ENCODE results near the gene COL27A1.

COL27A1 gene

DNA sequence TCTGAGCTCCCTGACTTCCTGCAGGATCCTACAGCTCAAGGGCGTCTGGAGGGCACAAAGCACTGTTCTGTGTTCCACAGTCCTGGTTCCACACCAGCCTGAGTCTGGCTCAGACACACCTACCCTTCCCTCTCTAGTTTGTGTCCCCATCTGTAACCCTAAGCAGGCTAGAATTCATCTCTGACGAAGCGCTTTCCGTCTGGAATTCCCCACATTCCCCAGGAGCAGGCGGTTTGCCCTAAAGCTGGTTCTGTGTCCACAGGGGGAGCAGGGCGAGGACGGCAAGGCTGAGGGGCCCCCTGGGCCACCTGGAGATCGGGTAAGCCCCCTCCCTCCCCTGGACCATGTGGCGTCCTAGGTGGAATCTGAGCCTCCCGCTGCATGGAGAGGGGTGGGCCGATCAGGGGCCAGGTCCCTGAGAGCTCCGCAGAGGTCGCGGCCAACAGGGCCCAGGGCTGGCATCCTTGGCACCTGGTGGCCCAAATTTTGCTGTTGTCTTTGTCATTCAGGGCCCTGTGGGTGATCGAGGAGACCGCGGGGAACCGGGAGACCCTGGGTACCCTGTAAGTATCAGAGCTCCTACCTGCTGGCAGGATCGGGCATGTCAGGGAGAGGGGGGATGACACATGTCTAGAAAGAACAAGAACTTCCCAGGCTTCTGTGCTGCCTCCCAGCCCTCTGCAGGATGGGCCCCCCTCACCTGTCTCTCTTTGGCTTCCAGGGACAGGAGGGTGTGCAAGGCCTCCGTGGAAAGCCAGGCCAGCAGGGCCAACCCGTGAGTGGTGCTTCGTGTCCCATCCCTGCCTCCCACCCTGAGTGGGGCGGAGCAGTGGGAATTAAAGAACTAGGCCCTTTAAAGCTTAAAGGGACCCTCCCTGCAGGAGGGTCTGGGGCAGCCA, 133.1 kb downstream of the COL27A1 start:
- Histone ChIP-seq H2BK120ac (ENCODE audit: low read depth, low read length) (no peak overlapping the region), H2BK5ac (ENCODE audit: low read length) (no peak overlapping the region), H3K56ac (ENCODE audit: low read length) (no peak overlapping the region), H4K8ac (ENCODE audit: low read depth, low read length) (no peak overlapping the region), H3K36me3 (ENCODE audit: control insufficient read depth, insufficient read depth, low read length) (peaks cover 2% of the 10 kb centered on the region), H3K4me1 (ENCODE audit: control insufficient read depth, low read depth, low read length) (no peaks in the 10 kb centered on the region), H3K79me2 (ENCODE audit: control insufficient read depth, insufficient read depth, low read length) (no peaks in the 10 kb centered on the region), H3K27me3 (ENCODE audit: insufficient read depth, low read length, poor library complexity) (no peaks in the 10 kb centered on the region), H3K4ac (ENCODE audit: low read depth, low read length) (no peak overlapping the region), H3K79me1 (ENCODE audit: low read length) (no peaks in the 10 kb centered on the region), H2AK5ac (ENCODE audit: low read length) (no peak overlapping the region), H3K4me2 (ENCODE audit: low read length) (no peak overlapping the region), H3K4me3 (ENCODE audit: low read length) (no peak overlapping the region), H3K23ac (ENCODE audit: low read length) (no peak overlapping the region), H3K27ac (ENCODE audit: low read depth, low read length) (no peak overlapping the region), H3K9ac (ENCODE audit: low read length) (no peak overlapping the region), H4K5ac (ENCODE audit: low read length) (no peak overlapping the region), H3K18ac (ENCODE audit: low read length) (no peak overlapping the region), H2BK15ac (replicated peaks; ENCODE audit: low read depth) (no peak overlapping the region)
- DNase-seq, result peak; percentile 57
- WGBS (ENCODE audit: extremely low coverage, insufficient coverage, low lambda C conversion rate), result no CpG with 5 or more reads among the region's 23 CpGs

DNA sequence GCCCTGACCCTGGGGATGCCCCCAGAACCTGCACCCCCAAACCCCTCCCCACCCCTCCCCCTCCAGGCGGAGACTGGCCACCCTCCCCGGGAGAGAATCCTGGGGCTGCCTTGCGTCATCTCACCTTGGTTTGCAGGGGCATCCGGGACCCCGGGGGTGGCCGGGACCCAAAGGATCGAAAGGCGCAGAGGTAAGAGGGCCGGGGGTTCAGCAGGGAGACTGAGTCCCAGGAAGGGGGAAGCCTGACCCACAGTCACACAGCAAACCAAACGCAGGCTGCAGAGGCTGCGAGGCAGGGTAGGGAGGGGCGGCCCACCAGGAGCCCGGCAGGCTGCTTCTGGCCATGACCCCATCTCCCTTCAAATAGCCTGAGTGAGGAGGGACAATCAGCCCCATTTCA, 133.8 kb downstream of the COL27A1 start:
- DNase-seq, result no peak
- Histone ChIP-seq H3K9ac (ENCODE audit: low read length) (no peak overlapping the region), H3K56ac (ENCODE audit: low read length) (no peak overlapping the region), H3K27ac (ENCODE audit: low read depth, low read length) (no peak overlapping the region), H2BK5ac (ENCODE audit: low read length) (no peak overlapping the region), H3K27me3 (ENCODE audit: insufficient read depth, low read length, poor library complexity) (no peaks in the 10 kb centered on the region), H3K18ac (ENCODE audit: low read length) (no peak overlapping the region), H3K79me2 (ENCODE audit: control insufficient read depth, insufficient read depth, low read length) (no peaks in the 10 kb centered on the region), H3K79me1 (ENCODE audit: low read length) (no peaks in the 10 kb centered on the region), H3K4me1 (ENCODE audit: control insufficient read depth, low read depth, low read length) (no peaks in the 10 kb centered on the region), H3K23ac (ENCODE audit: low read length) (no peak overlapping the region), H2AK5ac (ENCODE audit: low read length) (no peak overlapping the region), H3K4me3 (ENCODE audit: low read length) (no peak overlapping the region), H3K36me3 (ENCODE audit: control insufficient read depth, insufficient read depth, low read length) (no peaks in the 10 kb centered on the region), H4K5ac (ENCODE audit: low read length) (no peak overlapping the region), H4K8ac (ENCODE audit: low read depth, low read length) (no peak overlapping the region), H2BK15ac (replicated peaks; ENCODE audit: low read depth) (no peak overlapping the region), H2BK120ac (ENCODE audit: low read depth, low read length) (no peak overlapping the region), H3K4ac (ENCODE audit: low read depth, low read length) (no peak overlapping the region), H3K4me2 (ENCODE audit: low read length) (no peak overlapping the region)
- WGBS (ENCODE audit: extremely low coverage, insufficient coverage, low lambda C conversion rate), result no CpG with 5 or more reads among the region's 13 CpGs

DNA sequence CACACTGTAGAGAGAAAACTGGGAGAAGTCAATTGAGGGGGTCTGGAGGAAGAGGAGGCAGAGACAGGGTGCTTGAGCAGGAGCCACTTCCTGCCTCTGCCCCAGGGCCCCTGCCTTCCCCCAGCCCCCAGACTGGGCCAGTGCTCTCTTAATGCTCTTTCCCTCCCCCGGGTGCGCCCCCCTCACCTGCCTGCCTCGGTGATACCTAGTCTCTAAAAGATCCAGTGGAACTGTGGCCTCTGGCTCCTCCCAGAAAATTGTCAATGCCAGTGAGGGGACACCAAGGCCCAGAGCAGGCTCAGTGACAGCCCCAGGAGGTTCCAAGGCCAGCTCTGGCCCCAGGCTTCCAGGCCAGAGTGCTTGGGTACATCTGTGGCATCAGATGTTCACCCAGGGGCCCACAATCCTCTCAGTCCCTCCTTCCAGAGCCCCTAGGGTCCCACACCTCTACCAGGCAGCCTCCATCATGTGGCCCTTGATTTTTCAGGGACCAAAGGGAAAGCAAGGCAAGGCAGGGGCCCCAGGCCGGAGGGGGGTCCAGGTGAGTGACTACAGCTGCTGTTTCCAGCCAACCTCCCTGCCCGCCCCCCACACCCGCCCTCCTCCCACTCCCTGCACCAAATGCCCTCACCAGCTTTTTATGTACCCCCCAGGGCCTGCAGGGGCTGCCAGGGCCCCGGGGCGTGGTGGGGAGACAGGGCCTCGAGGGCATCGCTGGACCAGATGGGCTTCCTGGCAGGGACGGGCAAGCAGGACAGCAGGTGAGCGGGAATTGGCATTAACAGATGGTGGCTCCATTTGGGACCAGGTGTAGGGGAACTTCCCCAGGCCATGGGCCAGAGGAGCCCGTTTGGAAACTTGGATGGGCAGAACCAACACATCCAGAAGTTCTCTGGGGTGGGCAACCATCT, 134.5 kb downstream of the COL27A1 start:
- no peak overlapping the region for H3K18ac ChIP-seq (ENCODE audit: low read length)
- H3K27ac ChIP-seq (ENCODE audit: low read depth, low read length), result no peak overlapping the region
- no peak overlapping the region for H3K9ac ChIP-seq (ENCODE audit: low read length)
- H2BK120ac ChIP-seq (ENCODE audit: low read depth, low read length), result no peak overlapping the region
- no peak for DNase-seq
- no peaks in the 10 kb centered on the region for H3K79me2 ChIP-seq (ENCODE audit: control insufficient read depth, insufficient read depth, low read length)
- H3K79me1 ChIP-seq (ENCODE audit: low read length), result no peaks in the 10 kb centered on the region
- H3K27me3 ChIP-seq (ENCODE audit: insufficient read depth, low read length, poor library complexity), result no peaks in the 10 kb centered on the region
- H2BK15ac ChIP-seq (replicated peaks; ENCODE audit: low read depth), result no peak overlapping the region
- no peak overlapping the region for H4K5ac ChIP-seq (ENCODE audit: low read length)
- no peak overlapping the region for H3K4me2 ChIP-seq (ENCODE audit: low read length)
- H2BK5ac ChIP-seq (ENCODE audit: low read length), result no peak overlapping the region
- no peak overlapping the region for H3K4me3 ChIP-seq (ENCODE audit: low read length)
- no peak overlapping the region for H3K23ac ChIP-seq (ENCODE audit: low read length)
- H4K8ac ChIP-seq (ENCODE audit: low read depth, low read length), result no peak overlapping the region
- no peak overlapping the region for H3K4ac ChIP-seq (ENCODE audit: low read depth, low read length)
- no peak overlapping the region for H3K56ac ChIP-seq (ENCODE audit: low read length)
- no CpG with 5 or more reads among the region's 13 CpGs for WGBS (ENCODE audit: extremely low coverage, insufficient coverage, low lambda C conversion rate)
- no peak overlapping the region for H2AK5ac ChIP-seq (ENCODE audit: low read length)
- no peaks in the 10 kb centered on the region for H3K4me1 ChIP-seq (ENCODE audit: control insufficient read depth, low read depth, low read length)
- H3K36me3 ChIP-seq (ENCODE audit: control insufficient read depth, insufficient read depth, low read length), result no peaks in the 10 kb centered on the region

DNA sequence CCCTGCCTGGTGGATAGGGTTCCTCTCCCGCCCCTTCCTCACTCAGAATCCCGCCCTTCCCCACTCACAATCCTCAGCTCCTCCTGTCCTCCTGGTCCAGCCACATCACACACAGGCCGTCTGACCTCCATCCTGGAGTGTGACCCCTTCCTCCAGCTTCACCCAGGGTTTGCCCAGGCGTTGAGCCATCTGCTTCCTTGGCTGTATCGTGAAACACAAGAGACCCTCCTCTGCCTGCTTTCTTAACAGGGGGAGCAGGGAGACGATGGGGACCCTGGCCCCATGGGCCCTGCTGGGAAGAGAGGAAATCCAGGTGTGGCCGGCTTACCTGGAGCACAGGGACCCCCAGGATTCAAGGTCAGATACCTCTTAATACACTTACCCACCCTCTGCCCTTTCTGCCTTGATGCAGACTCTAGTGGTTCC, 135.2 kb downstream of the COL27A1 start:
- Histone ChIP-seq H4K8ac (ENCODE audit: low read depth, low read length) (no peak overlapping the region), H2BK5ac (ENCODE audit: low read length) (no peak overlapping the region), H2BK15ac (replicated peaks; ENCODE audit: low read depth) (no peak overlapping the region), H3K9ac (ENCODE audit: low read length) (no peak overlapping the region), H3K4ac (ENCODE audit: low read depth, low read length) (no peak overlapping the region), H3K79me2 (ENCODE audit: control insufficient read depth, insufficient read depth, low read length) (no peaks in the 10 kb centered on the region), H2BK120ac (ENCODE audit: low read depth, low read length) (no peak overlapping the region), H3K4me3 (ENCODE audit: low read length) (no peak overlapping the region), H3K23ac (ENCODE audit: low read length) (no peak overlapping the region), H3K56ac (ENCODE audit: low read length) (no peak overlapping the region), H3K4me2 (ENCODE audit: low read length) (no peak overlapping the region), H3K27me3 (ENCODE audit: insufficient read depth, low read length, poor library complexity) (no peaks in the 10 kb centered on the region), H3K79me1 (ENCODE audit: low read length) (no peaks in the 10 kb centered on the region), H3K4me1 (ENCODE audit: control insufficient read depth, low read depth, low read length) (no peaks in the 10 kb centered on the region), H3K18ac (ENCODE audit: low read length) (no peak overlapping the region), H3K36me3 (ENCODE audit: control insufficient read depth, insufficient read depth, low read length) (no peaks in the 10 kb centered on the region), H3K27ac (ENCODE audit: low read depth, low read length) (no peak overlapping the region), H2AK5ac (ENCODE audit: low read length) (no peak overlapping the region), H4K5ac (ENCODE audit: low read length) (no peak overlapping the region)
- DNase-seq, result no peak
- no CpG with 5 or more reads among the region's 7 CpGs for whole genome bisulfite sequencing (ENCODE audit: extremely low coverage, insufficient coverage, low lambda C conversion rate)

DNA sequence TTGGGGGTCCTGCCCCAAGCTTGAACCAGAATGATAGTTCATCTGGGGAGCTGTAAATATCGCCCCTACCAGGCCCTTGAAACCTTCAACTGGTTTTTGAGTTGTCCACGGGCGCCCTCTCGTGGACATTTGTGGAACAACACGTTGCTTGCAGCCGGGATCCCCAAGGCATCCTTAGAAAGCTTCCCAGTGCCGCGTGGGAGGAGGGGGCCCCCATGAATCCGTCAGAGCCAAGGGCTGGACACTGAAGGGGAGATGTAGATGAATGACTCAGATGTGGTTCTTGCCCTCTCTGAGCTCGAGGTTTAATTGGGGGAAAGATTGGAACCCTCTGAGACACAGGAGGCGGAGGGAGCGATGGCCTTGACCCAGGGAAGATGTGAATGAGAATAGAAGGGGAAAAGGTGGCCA, 135.7 kb downstream of the COL27A1 start:
- H3K18ac ChIP-seq (ENCODE audit: low read length), result no peak overlapping the region
- no peak overlapping the region for H3K4ac ChIP-seq (ENCODE audit: low read depth, low read length)
- H2BK5ac ChIP-seq (ENCODE audit: low read length), result no peak overlapping the region
- H3K4me3 ChIP-seq (ENCODE audit: low read length), result no peak overlapping the region
- no peaks in the 10 kb centered on the region for H3K27me3 ChIP-seq (ENCODE audit: insufficient read depth, low read length, poor library complexity)
- no peaks in the 10 kb centered on the region for H3K36me3 ChIP-seq (ENCODE audit: control insufficient read depth, insufficient read depth, low read length)
- DNase-seq, result peak; percentile 71
- no peaks in the 10 kb centered on the region for H3K79me2 ChIP-seq (ENCODE audit: control insufficient read depth, insufficient read depth, low read length)
- no peak overlapping the region for H4K8ac ChIP-seq (ENCODE audit: low read depth, low read length)
- H3K23ac ChIP-seq (ENCODE audit: low read length), result no peak overlapping the region
- no peak overlapping the region for H4K5ac ChIP-seq (ENCODE audit: low read length)
- WGBS (ENCODE audit: extremely low coverage, insufficient coverage, low lambda C conversion rate), result no CpG with 5 or more reads among the region's 12 CpGs
- no peak overlapping the region for H3K56ac ChIP-seq (ENCODE audit: low read length)
- no peak overlapping the region for H2BK120ac ChIP-seq (ENCODE audit: low read depth, low read length)
- H3K4me2 ChIP-seq (ENCODE audit: low read length), result no peak overlapping the region
- H3K9ac ChIP-seq (ENCODE audit: low read length), result no peak overlapping the region
- H3K27ac ChIP-seq (ENCODE audit: low read depth, low read length), result no peak overlapping the region
- H3K4me1 ChIP-seq (ENCODE audit: control insufficient read depth, low read depth, low read length), result no peaks in the 10 kb centered on the region
- no peak overlapping the region for H2BK15ac ChIP-seq (replicated peaks; ENCODE audit: low read depth)
- no peak overlapping the region for H2AK5ac ChIP-seq (ENCODE audit: low read length)
- H3K79me1 ChIP-seq (ENCODE audit: low read length), result no peaks in the 10 kb centered on the region
